ENCODE measurements around the gene COBLL1.
A peak's percentile ranks its signal among the peaks of the same experiment; 100 is the strongest.

COBLL1 gene

GRCh38 chr2:164669291-164669690, 172.3 kb downstream of the COBLL1 start:
- TF ChIP-seq CTCF (conservative IDR thresholded peaks at IDR 0.05; ENCODE audit: low read depth, low read length) = no peak
- no peak overlapping the region for H3K4me3 ChIP-seq (ENCODE audit: low read length)
- DNase-seq (ENCODE audit: low read depth) = no peak

DNA sequence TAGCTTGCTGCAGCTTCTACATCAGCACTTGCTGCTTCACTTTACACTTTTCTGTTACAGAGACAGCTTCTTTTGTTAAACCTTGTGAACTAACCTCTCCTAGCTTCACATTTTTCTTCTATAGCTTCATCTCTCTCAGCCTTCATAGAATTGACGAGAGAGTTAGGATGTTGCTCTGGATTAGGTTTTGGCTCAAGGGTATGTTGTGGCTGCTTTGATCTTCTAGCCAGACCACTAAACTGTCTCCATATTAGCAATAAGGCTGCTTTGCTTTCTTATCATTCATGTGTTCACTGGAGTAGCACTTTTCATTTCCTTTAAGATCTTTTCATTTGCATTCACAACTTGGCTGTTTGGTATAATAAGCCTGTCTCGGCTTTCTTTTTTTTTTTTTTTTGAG, 174.1 kb downstream of the COBLL1 start:
- no peak overlapping the region for H3K4me3 ChIP-seq (ENCODE audit: low read length)
- no peak for TF ChIP-seq CTCF (conservative IDR thresholded peaks at IDR 0.05; ENCODE audit: low read depth, low read length)
- no peak for DNase-seq (ENCODE audit: low read depth)

- TF ChIP-seq CTCF (conservative IDR thresholded peaks at IDR 0.05; ENCODE audit: low read depth, low read length) = no peak
- H3K4me3 ChIP-seq (ENCODE audit: low read length) = no peak overlapping the region
- no peak for DNase-seq (ENCODE audit: low read depth)
These were observed 177.6 kb downstream of the COBLL1 start for GRCh38 chr2:164664070-164664469.

DNA sequence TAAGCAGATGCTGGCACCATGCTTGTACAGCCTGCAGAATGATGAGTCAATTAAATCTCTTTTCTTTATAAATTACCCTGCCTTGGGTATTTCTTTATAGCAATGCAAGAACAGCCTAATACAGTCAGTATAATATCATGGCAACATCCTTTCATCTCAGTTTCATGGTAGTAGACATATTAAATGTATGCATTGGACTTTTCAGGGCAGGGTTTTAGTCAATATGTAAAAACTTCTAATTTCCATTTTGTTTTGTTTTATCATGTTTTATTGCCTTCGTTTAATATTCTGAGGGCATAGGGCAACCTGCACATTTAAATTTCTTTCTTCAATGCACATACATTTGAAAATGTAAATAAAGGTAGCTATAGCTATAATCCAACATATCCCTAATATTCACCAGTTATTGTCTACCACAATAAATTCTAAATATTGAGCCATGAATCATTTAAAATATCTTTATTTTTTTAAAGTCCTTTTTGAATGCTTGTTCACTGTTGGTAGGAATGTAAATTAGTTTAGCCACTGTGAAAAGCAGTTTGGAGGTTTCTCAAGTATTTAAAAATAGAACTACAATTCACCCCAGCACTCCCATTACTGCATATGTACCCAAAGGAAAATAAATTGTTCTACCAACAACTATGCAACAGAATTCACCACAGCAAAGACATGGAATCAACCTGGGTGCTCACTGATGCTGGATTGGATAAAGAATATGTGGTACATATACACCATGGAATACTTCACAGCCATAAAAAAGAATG, 178.6 kb downstream of the COBLL1 start:
- no peak for TF ChIP-seq CTCF (conservative IDR thresholded peaks at IDR 0.05; ENCODE audit: low read depth, low read length)
- no peak for DNase-seq (ENCODE audit: low read depth)
- no peak overlapping the region for H3K4me3 ChIP-seq (ENCODE audit: low read length)

- DNase-seq (ENCODE audit: low read depth) = no peak
- H3K4me3 ChIP-seq (ENCODE audit: low read length) = no peak overlapping the region
- no peak for TF ChIP-seq CTCF (conservative IDR thresholded peaks at IDR 0.05; ENCODE audit: low read depth, low read length)
These were observed 179.6 kb downstream of the COBLL1 start for GRCh38 chr2:164662066-164662465.

GRCh38 chr2:164661349-164661748, 180.3 kb downstream of the COBLL1 start:
- peak; percentile 2 for DNase-seq (ENCODE audit: low read depth)
- no peak for TF ChIP-seq CTCF (conservative IDR thresholded peaks at IDR 0.05; ENCODE audit: low read depth, low read length)

GRCh38 chr2:164657129-164657528, 184.5 kb downstream of the COBLL1 start:
- peak; percentile 27 for DNase-seq (ENCODE audit: low read depth)
- TF ChIP-seq CTCF (conservative IDR thresholded peaks at IDR 0.05; ENCODE audit: low read depth, low read length) = no peak
- H3K4me3 ChIP-seq (ENCODE audit: low read length) = no peak overlapping the region

More at GRCh38 chr2:164661349-164661748, 180.3 kb downstream of the COBLL1 start:
- H3K4me3 ChIP-seq (ENCODE audit: low read length) = no peak overlapping the region
